ENCODE data around the gene CAMK1D. TPM values are rescaled to one million over a fixed set of nuclear protein-coding genes. Genes with fewer than 3 reads are reported as not detected.

Gene CAMK1D
- total RNA-seq, 1 donor from 2014 or later: 12.8 TPM

DNA sequence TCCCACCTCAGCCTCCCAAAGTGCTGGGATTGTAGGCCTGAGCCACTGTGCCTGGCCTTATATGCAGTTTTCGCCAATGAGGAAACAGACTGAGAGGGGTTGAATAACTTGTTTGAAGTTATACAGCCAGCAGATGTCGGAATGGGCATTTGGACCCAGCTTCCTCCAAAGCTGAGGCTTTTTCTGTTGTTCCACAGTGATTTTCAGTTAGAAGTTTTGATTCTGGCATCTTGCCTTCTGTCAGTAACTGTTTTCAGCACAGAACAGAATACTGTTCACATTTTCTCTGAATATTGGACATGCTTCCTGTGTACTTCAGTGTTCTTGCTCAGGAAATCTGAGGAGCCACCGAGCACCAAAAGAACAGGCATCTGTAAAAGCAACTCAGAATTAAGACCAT lies 287.2 kb downstream of the CAMK1D start:
- peaks cover 14% of the 10 kb centered on the region for H3K4me1 ChIP-seq
- H3K27ac ChIP-seq: no peak overlapping the region
- TF ChIP-seq, protein P1, sequence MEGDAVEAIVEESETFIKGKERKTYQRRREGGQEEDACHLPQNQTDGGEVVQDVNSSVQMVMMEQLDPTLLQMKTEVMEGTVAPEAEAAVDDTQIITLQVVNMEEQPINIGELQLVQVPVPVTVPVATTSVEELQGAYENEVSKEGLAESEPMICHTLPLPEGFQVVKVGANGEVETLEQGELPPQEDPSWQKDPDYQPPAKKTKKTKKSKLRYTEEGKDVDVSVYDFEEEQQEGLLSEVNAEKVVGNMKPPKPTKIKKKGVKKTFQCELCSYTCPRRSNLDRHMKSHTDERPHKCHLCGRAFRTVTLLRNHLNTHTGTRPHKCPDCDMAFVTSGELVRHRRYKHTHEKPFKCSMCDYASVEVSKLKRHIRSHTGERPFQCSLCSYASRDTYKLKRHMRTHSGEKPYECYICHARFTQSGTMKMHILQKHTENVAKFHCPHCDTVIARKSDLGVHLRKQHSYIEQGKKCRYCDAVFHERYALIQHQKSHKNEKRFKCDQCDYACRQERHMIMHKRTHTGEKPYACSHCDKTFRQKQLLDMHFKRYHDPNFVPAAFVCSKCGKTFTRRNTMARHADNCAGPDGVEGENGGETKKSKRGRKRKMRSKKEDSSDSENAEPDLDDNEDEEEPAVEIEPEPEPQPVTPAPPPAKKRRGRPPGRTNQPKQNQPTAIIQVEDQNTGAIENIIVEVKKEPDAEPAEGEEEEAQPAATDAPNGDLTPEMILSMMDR (IDR thresholded peaks at IDR 0.05): no peak
- no peak for TF ChIP-seq POLR2A (IDR thresholded peaks at IDR 0.05)
- TF ChIP-seq POLR2AphosphoS5 (IDR thresholded peaks at IDR 0.05; ENCODE audit: insufficient read depth in 1 of 2, low read depth in 1 of 2): no peak
- no peaks in the 10 kb centered on the region for H3K36me3 ChIP-seq
- H3K27me3 ChIP-seq: no peaks in the 10 kb centered on the region
- H3K4me3 ChIP-seq: no peak overlapping the region
- H3K9me3 ChIP-seq: no peaks in the 10 kb centered on the region
- DNase-seq (ENCODE audit: extremely low spot score in 2 of 2): no peak
- intact Hi-C loops (cut with DNase I): no loop called here

- H3K27me3 ChIP-seq: no peaks in the 10 kb centered on the region
- no peak for DNase-seq (ENCODE audit: extremely low spot score in 2 of 2)
- TF ChIP-seq POLR2AphosphoS5 (IDR thresholded peaks at IDR 0.05; ENCODE audit: insufficient read depth in 1 of 2, low read depth in 1 of 2): no peak
- TF ChIP-seq POLR2A (IDR thresholded peaks at IDR 0.05): no peak
- TF ChIP-seq, protein P1 (IDR thresholded peaks at IDR 0.05): no peak
- intact Hi-C loops (cut with DNase I): no loop called here
- no peak overlapping the region for H3K4me3 ChIP-seq
- H3K36me3 ChIP-seq: no peaks in the 10 kb centered on the region
- H3K27ac ChIP-seq: no peak overlapping the region
- H3K4me1 ChIP-seq: peaks cover 14% of the 10 kb centered on the region
- no peaks in the 10 kb centered on the region for H3K9me3 ChIP-seq
These were observed 288.3 kb downstream of the CAMK1D start for GRCh38 chr10:12637649-12638048.

DNA sequence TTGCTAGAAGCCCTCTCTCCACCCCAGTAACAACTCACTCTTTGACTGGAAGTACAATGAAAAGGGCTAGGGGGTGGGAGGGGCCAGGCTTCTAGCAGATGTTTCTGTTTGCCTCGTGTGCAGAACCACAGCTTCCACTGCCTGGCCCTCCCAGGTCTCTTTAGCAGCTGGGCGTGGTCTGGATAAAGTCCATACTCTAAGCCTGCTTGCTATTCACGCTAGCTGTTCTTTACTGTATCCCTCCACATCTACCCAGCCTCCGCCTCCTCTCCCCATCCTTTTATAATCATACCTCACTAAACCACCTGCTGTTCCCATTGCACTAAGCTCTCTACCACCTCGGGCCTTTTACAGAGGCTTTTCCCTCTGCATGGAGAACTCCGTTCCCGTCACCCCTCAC lies 288.8 kb downstream of the CAMK1D start:
- TF ChIP-seq POLR2A (IDR thresholded peaks at IDR 0.05) (no peak), POLR2AphosphoS5 (IDR thresholded peaks at IDR 0.05; ENCODE audit: insufficient read depth in 1 of 2, low read depth in 1 of 2) (no peak)
- TF ChIP-seq, protein P1 (IDR thresholded peaks at IDR 0.05): no peak
- H3K9me3 ChIP-seq: no peaks in the 10 kb centered on the region
- H3K4me1 ChIP-seq: peaks cover 14% of the 10 kb centered on the region
- no peak for DNase-seq (ENCODE audit: extremely low spot score in 2 of 2)
- H3K27ac ChIP-seq: no peak overlapping the region
- no peak overlapping the region for H3K4me3 ChIP-seq
- no peaks in the 10 kb centered on the region for H3K27me3 ChIP-seq
- H3K36me3 ChIP-seq: no peaks in the 10 kb centered on the region
- intact Hi-C loops (cut with DNase I): no loop called here

DNA sequence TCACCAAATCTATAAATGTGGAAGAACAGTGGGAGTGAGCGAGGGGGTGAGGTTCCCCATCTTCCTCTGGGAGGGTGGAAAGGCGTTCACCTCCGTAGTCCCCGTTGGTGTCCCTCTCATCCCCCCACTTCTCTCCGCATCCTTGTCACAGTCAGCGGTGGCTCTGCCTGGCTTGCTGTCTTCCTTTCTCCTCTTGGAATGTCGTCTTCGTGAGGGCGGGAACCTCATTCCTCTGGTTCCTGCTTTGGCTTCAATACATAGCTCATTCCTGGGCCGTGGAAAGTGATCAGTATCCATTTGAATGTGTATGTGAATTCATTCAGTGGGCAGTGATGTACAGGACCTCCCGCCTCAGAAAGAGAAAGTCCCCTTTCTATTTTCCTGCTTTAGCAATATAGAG lies 289.4 kb downstream of the CAMK1D start:
- TF ChIP-seq POLR2A (IDR thresholded peaks at IDR 0.05) (no peak), POLR2AphosphoS5 (IDR thresholded peaks at IDR 0.05; ENCODE audit: insufficient read depth in 1 of 2, low read depth in 1 of 2) (no peak)
- TF ChIP-seq, protein P1 (IDR thresholded peaks at IDR 0.05): no peak
- Histone ChIP-seq H3K4me3 (no peak overlapping the region), H3K27ac (no peak overlapping the region), H3K36me3 (no peaks in the 10 kb centered on the region), H3K4me1 (peaks cover 14% of the 10 kb centered on the region), H3K27me3 (no peaks in the 10 kb centered on the region), H3K9me3 (no peaks in the 10 kb centered on the region)
- intact Hi-C loops (cut with DNase I): no loop called here
- DNase-seq (ENCODE audit: extremely low spot score in 2 of 2): no peak

DNA sequence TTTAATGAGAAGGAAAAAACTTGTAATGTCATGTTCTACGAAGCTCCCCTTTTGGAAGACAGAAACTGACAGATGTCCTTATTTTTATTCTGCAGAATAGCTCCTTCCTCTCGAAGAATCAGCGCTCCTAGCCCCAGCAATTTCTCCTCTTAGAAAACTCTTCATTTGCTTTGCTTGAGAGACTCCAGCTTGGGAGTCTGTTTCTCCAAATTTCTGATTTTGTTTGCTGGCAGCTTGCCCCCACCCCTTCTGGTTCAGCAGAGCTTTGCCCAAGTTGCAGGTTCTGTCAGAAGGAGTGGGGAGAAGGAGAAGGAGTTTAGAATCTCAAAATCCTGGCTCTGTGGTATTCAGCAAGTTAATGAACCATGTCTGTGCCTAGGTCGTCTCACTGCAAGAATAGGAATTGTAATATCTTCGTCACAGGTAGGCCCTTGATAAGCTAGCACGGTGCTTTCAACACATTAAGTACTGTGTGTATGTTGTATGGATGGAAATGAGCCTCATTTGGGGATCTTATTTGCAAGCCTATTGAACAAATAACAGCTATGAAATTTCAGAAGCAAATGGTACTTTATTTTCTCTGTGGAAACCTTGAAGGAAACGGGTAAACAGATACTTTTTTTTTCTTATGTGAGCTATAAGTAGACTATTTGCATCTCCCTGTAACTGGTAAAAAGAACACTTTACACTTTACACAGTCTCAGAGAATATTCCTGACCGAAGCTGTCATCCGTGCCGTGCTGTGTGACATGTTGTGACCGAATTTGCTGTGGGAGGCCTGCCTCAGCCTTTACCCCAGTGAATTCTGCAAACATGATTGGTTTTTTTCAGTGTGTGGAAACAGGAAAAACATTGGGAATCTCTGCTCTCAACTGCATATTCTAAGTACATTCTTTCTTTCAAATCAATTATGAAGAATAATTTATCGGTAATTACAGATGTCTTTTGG lies 290.9 kb downstream of the CAMK1D start:
- no peaks in the 10 kb centered on the region for H3K9me3 ChIP-seq
- TF ChIP-seq POLR2AphosphoS5 (IDR thresholded peaks at IDR 0.05; ENCODE audit: insufficient read depth in 1 of 2, low read depth in 1 of 2) (no peak), POLR2A (IDR thresholded peaks at IDR 0.05) (no peak)
- TF ChIP-seq, protein P1 (IDR thresholded peaks at IDR 0.05): no peak
- H3K27ac ChIP-seq: no peak overlapping the region
- peaks cover 11% of the 10 kb centered on the region for H3K4me1 ChIP-seq
- DNase-seq (ENCODE audit: extremely low spot score in 2 of 2): no peak
- no peaks in the 10 kb centered on the region for H3K36me3 ChIP-seq
- H3K27me3 ChIP-seq: no peaks in the 10 kb centered on the region
- intact Hi-C loops (cut with DNase I): no loop called here
- H3K4me3 ChIP-seq: no peak overlapping the region
